Heart left ventricle (tissue), 16 donors: ENCODE measurements around the gene BIN1. TPM values are rescaled to one million over a fixed set of nuclear protein-coding genes. Genes with fewer than 3 reads are reported as not detected.

ENCODE experiments used
- ATAC-seq, 4 donors: fragments of 200-7000 bp; cut with Tn5 transposase; one replicate each; pipeline ENCODE4 v1.9.1; 2020 to 2022; ENCODE audit warnings: moderate library complexity in 4 of 4, mild to moderate bottlenecking in 3 of 4, moderate number of reproducible peaks in 1 of 4
- DNase-seq, 5 donors: peaks; one replicate each; pipeline ENCODE4 v3.0.0-alpha.2; 2020
- H3K27ac ChIP-seq, 12 donors: fragments of 200-600 bp; sonication (generic) in 4 of 12; one replicate each; pipeline versions ENCODE4 v1.5.0 to v1.8.0; 2016 to 2022; ENCODE audit warnings: mild to moderate bottlenecking in 2 of 12
- H3K27me3 ChIP-seq, 9 donors: fragments of 200-600 bp; sonication (generic) in 2 of 9; one replicate each; pipeline versions ENCODE4 v1.5.1 to v1.8.0; 2016 to 2022; ENCODE audit warnings: mild to moderate bottlenecking in 3 of 9
- H3K36me3 ChIP-seq, 9 donors: fragments of 200-600 bp; sonication (generic) in 2 of 9; one replicate each; pipeline versions ENCODE4 v1.5.0 to v1.8.0; 2018 to 2022; ENCODE audit warnings: mild to moderate bottlenecking in 2 of 9
- H3K4me1 ChIP-seq, 12 donors: fragments of 200-600 bp; sonication (generic) in 4 of 12; one replicate each; pipeline versions ENCODE4 v1.5.0 to v1.8.0; 2016 to 2022; ENCODE audit warnings: mild to moderate bottlenecking in 3 of 12
- H3K4me3 ChIP-seq, 12 donors: fragments of 200-600 bp; sonication (generic) in 4 of 12; one replicate each; pipeline versions ENCODE4 v1.5.0 to v1.8.0; 2017 to 2022; ENCODE audit warnings: mild to moderate bottlenecking in 9 of 12, moderate library complexity in 4 of 12
- H3K9me3 ChIP-seq, 12 donors: fragments of 200-600 bp; sonication (generic) in 4 of 12; one replicate each; pipeline versions ENCODE4 v1.5.0 to v1.8.0; 2016 to 2022; ENCODE audit warnings: mild to moderate bottlenecking in 1 of 12
- POLR2A ChIP-seq, 2 donors: fragments of 450-650 bp; IDR thresholded peaks; one replicate each; pipeline ENCODE4 v1.6.1; 2017; ENCODE audit warnings: antibody characterized with exemption in 2 of 2, mild to moderate bottlenecking in 2 of 2, moderate library complexity in 2 of 2
- WGBS, 4 donors: extraction: QIAGEN DNeasy Blood & Tissue Kit in 2 of 4; methylation state at CpG; one replicate each; pipeline versions ENCODE4 v1.1.5 to v1.1.7; 2013 to 2018; 5-methylcytosine and 5-hydroxymethylcytosine counted together
- intact Hi-C, 10 donors: fragments of 100-400 bp; cut with DNase I; formaldehyde crosslinking; loops; one replicate each; pipeline versions ENCODE4 v1.11.1 to v1.14.2; 2022
- polyA plus RNA-seq, 2 donors: library from polyadenylated mRNA; stranded (reverse); fragments of 200-250 nt; gene quantifications; one replicate each; pipeline ENCODE4 v1.2.3, GENCODE V29; 2013
- total RNA-seq, 9 donors: library from RNA; depleted of rRNA in 2 of 9; stranded (reverse); fragments of >200 nt in 2 of 9; fragmentation: NEBNext Ultra II Directional in 3 of 9; extraction: Animal tissue kit (Norgen Biotek cat#: 25700) in 3 of 9; gene quantifications; one replicate each; pipeline versions ENCODE4 v1.1.0 to v1.2.4, GENCODE V29; 2016 to 2023
- TF ChIP-seq, protein P1 (sequence below), 12 donors: fragments of 200-600 bp; sonication (generic) in 4 of 12; IDR thresholded peaks; one replicate each; pipeline versions ENCODE4 v1.5.0 to v1.8.0; 2018 to 2022; ENCODE audit warnings: antibody characterized with exemption in 12 of 12, mild to moderate bottlenecking in 5 of 12
- donor health status: ischemic (EF 13 %, LVEDD 7.1; RV severe dilation, severe dysfunction).
- donor health status: healthy with polysubstance abuse.
- donor health status: DM: no; HTN: yes; CAD: no.
- donor health status: DM: no; HTN: no; CAD: no.
- donor health status: ischemic (EF 25% LVEDD 6.9; RV normal size, moderate dysfunction).
- donor health status: ischemic (EF 25% LVEDD 5.7; RV mildly dilated, moderate dysfunction).
- donor health status: healthy.
- donor health status: DM: yes; HTN: yes; CAD: no.
- donor health status: ischemic (EF 35%, LVEDD 5.7; RV mildly dilated, moderate dysfunction).
- donor health status: nonischemic (EF 11% LVEDD 7.7; RV severe dilation, severe dysfunction).
- donor health status: DM: yes; HTN: yes; CAD: no.
- donor health status: PGD.
- donor health status: ischemic (EF 29% LVEDD 5.4; RV normal size, mild dysfunction).
- donor health status: nonischemic (EF 23%, LVEDD 6.1; RV moderate dilation, normal function).

BIN1 gene
- total and polyA plus RNA-seq, 11 donors, result 4.3 to 22.2 (median 15.6) TPM

DNA sequence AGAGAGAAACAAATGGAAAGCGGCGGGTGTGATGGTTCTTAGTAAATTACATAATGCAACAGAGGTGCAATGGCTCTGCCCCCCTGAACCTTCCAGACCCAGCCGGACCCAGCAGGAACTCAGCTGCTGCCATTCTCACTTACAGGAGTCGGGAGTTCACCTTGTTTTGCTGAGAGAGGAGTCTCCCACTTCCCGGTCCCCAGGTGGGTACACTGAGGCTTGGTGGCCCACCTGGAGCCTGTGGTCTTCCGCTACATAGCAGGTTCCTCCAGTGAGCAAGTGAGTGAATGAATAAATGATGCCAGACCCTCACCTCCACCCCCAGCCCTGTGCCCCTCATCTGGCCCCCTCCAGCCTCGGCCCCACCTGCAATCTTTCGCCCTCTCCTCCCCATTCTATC, 11.2 kb downstream of the BIN1 start:
- WGBS, 4 donors, result 93 to 98% (median 96%) methylated on average over 6 to 8 of the region's 8 CpGs
- no peak overlapping the region for H3K27ac ChIP-seq
- H3K4me1 ChIP-seq, result peaks cover 0 to 29% (median 17%) of the 10 kb centered on the region in 12 donors
- H3K36me3 ChIP-seq, result no peaks in the 10 kb centered on the region
- H3K27me3 ChIP-seq, result no peaks in the 10 kb centered on the region
- H3K9me3 ChIP-seq, result no peaks in the 10 kb centered on the region
- H3K4me3 ChIP-seq, result no peak overlapping the region
- intact Hi-C loops, result no loop called here
- no peak for TF ChIP-seq POLR2A (IDR thresholded peaks at IDR 0.05)
- TF ChIP-seq, protein P1, sequence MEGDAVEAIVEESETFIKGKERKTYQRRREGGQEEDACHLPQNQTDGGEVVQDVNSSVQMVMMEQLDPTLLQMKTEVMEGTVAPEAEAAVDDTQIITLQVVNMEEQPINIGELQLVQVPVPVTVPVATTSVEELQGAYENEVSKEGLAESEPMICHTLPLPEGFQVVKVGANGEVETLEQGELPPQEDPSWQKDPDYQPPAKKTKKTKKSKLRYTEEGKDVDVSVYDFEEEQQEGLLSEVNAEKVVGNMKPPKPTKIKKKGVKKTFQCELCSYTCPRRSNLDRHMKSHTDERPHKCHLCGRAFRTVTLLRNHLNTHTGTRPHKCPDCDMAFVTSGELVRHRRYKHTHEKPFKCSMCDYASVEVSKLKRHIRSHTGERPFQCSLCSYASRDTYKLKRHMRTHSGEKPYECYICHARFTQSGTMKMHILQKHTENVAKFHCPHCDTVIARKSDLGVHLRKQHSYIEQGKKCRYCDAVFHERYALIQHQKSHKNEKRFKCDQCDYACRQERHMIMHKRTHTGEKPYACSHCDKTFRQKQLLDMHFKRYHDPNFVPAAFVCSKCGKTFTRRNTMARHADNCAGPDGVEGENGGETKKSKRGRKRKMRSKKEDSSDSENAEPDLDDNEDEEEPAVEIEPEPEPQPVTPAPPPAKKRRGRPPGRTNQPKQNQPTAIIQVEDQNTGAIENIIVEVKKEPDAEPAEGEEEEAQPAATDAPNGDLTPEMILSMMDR (IDR thresholded peaks at IDR 0.05), result no peak
- ATAC-seq, result no peak
- no peak for DNase-seq

DNA sequence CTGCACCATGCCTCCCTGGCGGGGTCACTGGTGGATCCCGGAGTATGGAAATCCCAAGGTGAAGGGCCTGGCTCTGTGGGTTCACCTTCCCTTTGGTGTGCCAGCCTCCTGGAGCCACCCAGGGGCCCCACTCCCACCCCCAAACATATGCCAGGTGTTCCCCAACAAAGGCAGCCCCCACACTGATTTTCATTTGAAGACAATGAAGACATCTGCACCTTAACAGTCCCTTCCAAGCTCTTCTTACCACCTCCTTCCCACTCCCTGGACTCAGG, 11.7 kb downstream of the BIN1 start:
- TF ChIP-seq, protein P1 (IDR thresholded peaks at IDR 0.05), result no peak
- TF ChIP-seq POLR2A (IDR thresholded peaks at IDR 0.05), result no peak
- Histone ChIP-seq H3K9me3 (no peaks in the 10 kb centered on the region), H3K27me3 (no peaks in the 10 kb centered on the region), H3K27ac (no peak overlapping the region), H3K4me1 (peaks cover 0 to 29% (median 17%) of the 10 kb centered on the region in 12 donors), H3K36me3 (no peaks in the 10 kb centered on the region), H3K4me3 (no peak overlapping the region)
- intact Hi-C loops, result no loop called here
- DNase-seq (no peak), ATAC-seq (no peak)
- WGBS, 4 donors, result 95 to 100% (median 98%) methylated on average over 1 to 2 of the region's 2 CpGs

DNA sequence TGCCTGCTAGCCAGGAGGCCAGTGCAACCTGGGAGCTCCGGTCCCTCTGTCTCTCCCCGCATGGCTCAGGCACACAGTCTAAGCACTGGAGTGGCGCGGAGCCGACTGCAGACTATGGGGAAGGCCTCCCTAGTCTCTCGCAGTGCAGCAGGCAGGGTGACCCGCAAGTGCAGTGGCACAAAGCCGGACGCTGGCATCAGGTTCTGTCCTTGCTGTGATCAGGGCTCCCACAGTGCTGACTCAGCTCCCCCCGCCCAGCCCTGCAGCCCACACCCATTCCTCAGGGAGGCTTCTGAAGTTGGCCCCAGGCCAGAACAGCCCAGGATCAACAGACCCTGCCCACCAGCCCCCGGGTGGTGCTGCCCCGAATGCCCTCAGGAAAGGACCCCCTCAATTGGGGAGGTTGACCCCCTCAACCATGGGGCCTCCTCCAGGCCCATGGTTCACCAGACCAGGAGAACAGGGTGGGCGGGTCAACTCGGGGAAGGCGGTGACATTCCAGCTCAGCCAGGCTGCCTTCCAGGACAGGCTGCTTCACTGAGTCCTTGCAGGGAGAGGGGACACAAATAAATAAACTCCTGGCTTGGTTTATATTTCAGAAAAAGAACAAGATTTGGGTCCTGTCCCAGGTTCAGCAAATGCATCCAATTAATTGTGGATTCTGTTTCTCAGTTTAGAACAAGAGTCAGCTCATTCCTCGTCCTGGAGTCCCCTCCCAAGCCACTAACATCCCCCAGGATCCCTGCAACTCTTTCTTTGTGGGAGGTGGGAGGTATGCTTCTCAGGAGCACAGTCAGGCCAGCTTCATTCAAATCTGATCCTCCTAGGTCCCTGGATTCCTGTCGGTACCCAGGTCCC, 12.2 kb downstream of the BIN1 start:
- H3K36me3 ChIP-seq, result no peaks in the 10 kb centered on the region
- H3K4me1 ChIP-seq, result peaks cover 0 to 29% (median 17%) of the 10 kb centered on the region in 12 donors
- intact Hi-C loops, result no loop called here
- WGBS, 4 donors, result 56 to 68% (median 64%) methylated on average over 4 to 17 of the region's 17 CpGs
- H3K4me3 ChIP-seq, result no peak overlapping the region
- H3K27ac ChIP-seq, result no peak overlapping the region
- DNase-seq, result peak in 3 of 5 donors; percentile 52 to 69 (median 63)
- no peaks in the 10 kb centered on the region for H3K27me3 ChIP-seq
- no peaks in the 10 kb centered on the region for H3K9me3 ChIP-seq
- ATAC-seq, result peak; percentile 41 to 68 (median 56)
- TF ChIP-seq POLR2A (IDR thresholded peaks at IDR 0.05), result no peak
- TF ChIP-seq, protein P1 (IDR thresholded peaks at IDR 0.05), result no peak

DNA sequence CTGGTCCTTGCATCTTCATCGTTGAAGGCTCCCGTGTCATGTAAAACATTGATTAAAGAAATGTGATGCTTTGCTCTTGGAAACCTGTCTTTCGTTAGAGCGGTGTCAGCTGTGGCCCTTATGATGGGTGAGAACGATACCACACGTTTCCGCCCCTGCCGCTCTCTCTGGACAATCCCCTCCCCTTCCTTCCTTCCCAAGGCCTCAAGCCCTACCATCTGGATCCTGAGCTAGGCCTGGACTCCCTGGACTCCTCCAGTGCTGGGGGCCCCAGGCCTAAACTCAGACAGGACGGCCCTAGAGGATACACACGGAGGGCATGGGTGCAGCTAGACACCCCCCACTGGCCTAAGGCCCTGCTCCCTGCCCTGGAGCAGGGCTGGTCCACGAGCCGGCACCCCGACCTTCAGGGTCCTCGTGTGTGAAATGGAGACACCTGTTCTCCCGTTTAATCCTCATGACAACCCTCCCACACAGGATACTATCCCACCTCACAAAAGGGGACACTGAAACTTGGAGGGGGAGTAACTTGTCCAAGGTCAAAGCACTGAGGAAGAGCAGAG, 13.2 kb downstream of the BIN1 start:
- Histone ChIP-seq H3K27ac (no peak overlapping the region), H3K4me1 (peaks cover 0 to 29% (median 17%) of the 10 kb centered on the region in 12 donors), H3K4me3 (no peak overlapping the region), H3K27me3 (no peaks in the 10 kb centered on the region), H3K9me3 (no peaks in the 10 kb centered on the region), H3K36me3 (no peaks in the 10 kb centered on the region)
- DNase-seq, result peak in 3 of 5 donors; percentile 18 to 44 (median 20)
- no peak for TF ChIP-seq POLR2A (IDR thresholded peaks at IDR 0.05)
- TF ChIP-seq, protein P1 (IDR thresholded peaks at IDR 0.05), result no peak
- no peak for ATAC-seq
- intact Hi-C loops, result no loop called here
- 68 to 81% (median 74%) methylated on average over 8 to 15 of the region's 15 CpGs for WGBS, 4 donors
